Measurements from ENCODE around the gene SIAH3. TPM values are rescaled to one million over a fixed set of nuclear protein-coding genes. Genes with fewer than 3 reads are reported as not detected.

SIAH3 gene
- total RNA-seq, 1 experiment from 2014 or later = not detected

- TF ChIP-seq CTCF (IDR thresholded peaks at IDR 0.05 in 2 of 3, conservative IDR thresholded peaks at IDR 0.05 in 1 of 3; ENCODE audit: borderline replicate concordance in 1 of 3, insufficient read depth in 1 of 3, low read depth in 2 of 3, low read length in 2 of 3) = no peak
These were observed 51.1 kb downstream of the SIAH3 start (continued) for GRCh38 chr13:45800485-45800884.

GRCh38 chr13:45799451-45799850 is 52.1 kb downstream of the SIAH3 start:
- no peak for ATAC-seq
- intact Hi-C loops (cut with micrococcal nuclease) = no loop called here
- no TSS peak for BruUV-seq (replicated peaks)

More at GRCh38 chr13:45799451-45799850, 52.1 kb downstream of the SIAH3 start:
- TF ChIP-seq POLR2A (IDR thresholded peaks at IDR 0.05; ENCODE audit: borderline replicate concordance, extremely low read depth, insufficient read depth, insufficient read length) (no peak), ELF1 (IDR thresholded peaks at IDR 0.05; ENCODE audit: borderline replicate concordance, low read depth) (no peak), FOSL1 (IDR thresholded peaks at IDR 0.05; ENCODE audit: low read depth) (no peak), CTCF (IDR thresholded peaks at IDR 0.05 in 2 of 3, conservative IDR thresholded peaks at IDR 0.05 in 1 of 3; ENCODE audit: borderline replicate concordance in 1 of 3, insufficient read depth in 1 of 3, low read depth in 2 of 3, low read length in 2 of 3) (no peak)
- TF ChIP-seq, protein P1, sequence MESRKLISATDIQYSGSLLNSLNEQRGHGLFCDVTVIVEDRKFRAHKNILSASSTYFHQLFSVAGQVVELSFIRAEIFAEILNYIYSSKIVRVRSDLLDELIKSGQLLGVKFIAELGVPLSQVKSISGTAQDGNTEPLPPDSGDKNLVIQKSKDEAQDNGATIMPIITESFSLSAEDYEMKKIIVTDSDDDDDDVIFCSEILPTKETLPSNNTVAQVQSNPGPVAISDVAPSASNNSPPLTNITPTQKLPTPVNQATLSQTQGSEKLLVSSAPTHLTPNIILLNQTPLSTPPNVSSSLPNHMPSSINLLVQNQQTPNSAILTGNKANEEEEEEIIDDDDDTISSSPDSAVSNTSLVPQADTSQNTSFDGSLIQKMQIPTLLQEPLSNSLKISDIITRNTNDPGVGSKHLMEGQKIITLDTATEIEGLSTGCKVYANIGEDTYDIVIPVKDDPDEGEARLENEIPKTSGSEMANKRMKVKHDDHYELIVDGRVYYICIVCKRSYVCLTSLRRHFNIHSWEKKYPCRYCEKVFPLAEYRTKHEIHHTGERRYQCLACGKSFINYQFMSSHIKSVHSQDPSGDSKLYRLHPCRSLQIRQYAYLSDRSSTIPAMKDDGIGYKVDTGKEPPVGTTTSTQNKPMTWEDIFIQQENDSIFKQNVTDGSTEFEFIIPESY (IDR thresholded peaks at IDR 0.05; ENCODE audit: extremely low read depth, insufficient replicate concordance, low read length) = no peak
- ChIA-PET RAD21 (ENCODE audit: low non-redundant PET in 1 of 2, low total read pairs in 2 of 2, uncharacterized antibody in 2 of 2, unreplicated experiment in 2 of 2) (no interaction called here), CTCF (no interaction called here), POLR2A (no interaction called here)
- Histone ChIP-seq H3K36me3 (ENCODE audit: control insufficient read depth in 1 of 2, insufficient read depth in 2 of 2, low read length in 2 of 2) (no peaks in the 10 kb centered on the region), H3K9me2 (ENCODE audit: insufficient read depth) (no peaks in the 10 kb centered on the region), H4K20me1 (ENCODE audit: insufficient read depth) (no peaks in the 10 kb centered on the region), H2AFZ (ENCODE audit: low read depth, low read length, poor library complexity, severe bottlenecking) (no peak overlapping the region), H3K4me3 (replicated peaks in 1 of 2; ENCODE audit: low read depth in 1 of 2, low read length in 2 of 2) (no peak overlapping the region), H3K9ac (ENCODE audit: low read length) (no peak overlapping the region), H3K27ac (ENCODE audit: low read depth, low read length) (no peak overlapping the region), H3K4me2 (ENCODE audit: low read length) (no peak overlapping the region), H3K4me1 (ENCODE audit: control insufficient read depth in 1 of 2, insufficient read depth in 2 of 2, low read length in 2 of 2) (no peaks in the 10 kb centered on the region), H3K79me2 (ENCODE audit: insufficient read depth, low read length) (no peaks in the 10 kb centered on the region), H3K27me3 (ENCODE audit: insufficient read depth, low read length) (no peaks in the 10 kb centered on the region), H3K9me3 (ENCODE audit: control insufficient read depth in 1 of 2, insufficient read depth in 1 of 2, low read depth in 1 of 2, low read length in 2 of 2) (no peaks in the 10 kb centered on the region)
- DNase-seq (ENCODE audit: low read depth, low spot score) = no peak
